Stimulated activated CD8-positive, alpha-beta memory T cell treated with anti-CD3 and anti-CD28 coated beads, Interleukin-7, amount 100 ng/mL, for 4 hours (primary cell): Measurements from ENCODE around the gene SLC6A3.
"Not testable (repeated sequence)": the region's sequence is repeated elsewhere in the genome, so short reads cannot be mapped to it uniquely, and the experiment has no call there.

Source experiments
- DNase-seq, 2 donors: peaks; one replicate each; pipeline ENCODE4 v3.0.0-alpha.2; 2020; ENCODE audit warnings: low read depth in 2 of 2

The SLC6A3 gene

GRCh38 chr5:1478271-1479035 is 33.2 kb upstream of the SLC6A3 start:
- DNase-seq: no peak

GRCh38 chr5:1477341-1477740 is 32.1 kb upstream of the SLC6A3 start:
- DNase-seq: no peak

GRCh38 chr5:1476967-1477310 is 31.7 kb upstream of the SLC6A3 start:
- no peak for DNase-seq

- no peak for DNase-seq
These were observed 31.1 kb upstream of the SLC6A3 start for GRCh38 chr5:1476181-1476966.

- DNase-seq: not testable (repeated sequence)
These were observed 30.3 kb upstream of the SLC6A3 start for GRCh38 chr5:1475544-1475900.

GRCh38 chr5:1474866-1475543 is 29.8 kb upstream of the SLC6A3 start:
- no peak for DNase-seq

- DNase-seq: no peak
These were observed 29.1 kb upstream of the SLC6A3 start for GRCh38 chr5:1474183-1474839.

- no peak for DNase-seq
These were observed 28.5 kb upstream of the SLC6A3 start for GRCh38 chr5:1473746-1474145.

- no peak for DNase-seq
These were observed 27.9 kb upstream of the SLC6A3 start for GRCh38 chr5:1472964-1473628.

GRCh38 chr5:1471997-1472963 is 27.0 kb upstream of the SLC6A3 start:
- no peak for DNase-seq

GRCh38 chr5:1471240-1471853 is 26.1 kb upstream of the SLC6A3 start:
- DNase-seq: no peak

- no peak for DNase-seq
These were observed 25.5 kb upstream of the SLC6A3 start for GRCh38 chr5:1470762-1471211.

- no peak for DNase-seq
These were observed 23.6 kb upstream of the SLC6A3 start for GRCh38 chr5:1468629-1469527.

- DNase-seq: no peak
These were observed 23.0 kb upstream of the SLC6A3 start for GRCh38 chr5:1468247-1468612.

- DNase-seq: no peak
These were observed 22.4 kb upstream of the SLC6A3 start for GRCh38 chr5:1467341-1468246.

GRCh38 chr5:1466631-1467265 is 21.5 kb upstream of the SLC6A3 start:
- DNase-seq: no peak

GRCh38 chr5:1465966-1466471 is 20.8 kb upstream of the SLC6A3 start:
- no peak for DNase-seq
